Ecto neural progenitor cell (in vitro differentiated cells): Measurements from ENCODE around the gene CSNK2A1.
"Not testable (repeated sequence)": the region's sequence is repeated elsewhere in the genome, so short reads cannot be mapped to it uniquely, and the experiment has no call there.

Experiments used
- DNase-seq: peaks from one replicate; pipeline ENCODE4 v3.0.0-alpha.2; 2018; ENCODE audit warnings: low spot score

The CSNK2A1 gene

GRCh38 chr20:483815-484644 is 59.6 kb downstream of the CSNK2A1 start:
- DNase-seq: no peak

- DNase-seq: no peak
Observed at GRCh38 chr20:481167-481566, 62.4 kb downstream of the CSNK2A1 start.

- DNase-seq: no peak
Observed at GRCh38 chr20:480044-480443, 63.5 kb downstream of the CSNK2A1 start.

GRCh38 chr20:479487-479886 is 64.1 kb downstream of the CSNK2A1 start:
- no peak for DNase-seq

GRCh38 chr20:478949-479429 is 64.6 kb downstream of the CSNK2A1 start:
- DNase-seq: no peak

GRCh38 chr20:478010-478948 is 65.3 kb downstream of the CSNK2A1 start:
- no peak for DNase-seq

- not testable (repeated sequence) for DNase-seq
Observed at GRCh38 chr20:476561-477249, 66.9 kb downstream of the CSNK2A1 start.

- no peak for DNase-seq
Observed at GRCh38 chr20:475463-476357, 67.9 kb downstream of the CSNK2A1 start.

GRCh38 chr20:474581-474980 is 69.0 kb downstream of the CSNK2A1 start:
- DNase-seq: no peak

GRCh38 chr20:472889-473292 is 70.7 kb downstream of the CSNK2A1 start:
- no peak for DNase-seq

GRCh38 chr20:472137-472846 is 71.3 kb downstream of the CSNK2A1 start:
- no peak for DNase-seq

- no peak for DNase-seq
Observed at GRCh38 chr20:469746-470490, 73.7 kb downstream of the CSNK2A1 start.

GRCh38 chr20:467755-468154 is 75.8 kb downstream of the CSNK2A1 start:
- DNase-seq: no peak

- DNase-seq: peak; percentile 88
Observed at GRCh38 chr20:462199-462991, 81.2 kb downstream of the CSNK2A1 start, which contains the start of gene TBC1D20. Gene TBC1D20, minus strand, starts transcription at chr20:462533. Its CDS starts 128 bp downstream, at chr20:462405.

- DNase-seq: peak; percentile 77
Observed at GRCh38 chr20:461254-462198, 82.1 kb downstream of the CSNK2A1 start.

GRCh38 chr20:460707-461106 is 82.9 kb downstream of the CSNK2A1 start:
- no peak for DNase-seq

- DNase-seq: no peak
Observed at GRCh38 chr20:460180-460579, 83.4 kb downstream of the CSNK2A1 start.

- no peak for DNase-seq
Observed at GRCh38 chr20:458776-459175, 84.8 kb downstream of the CSNK2A1 start.
